ENCODE results near the gene WDR5.

The WDR5 gene

DNA sequence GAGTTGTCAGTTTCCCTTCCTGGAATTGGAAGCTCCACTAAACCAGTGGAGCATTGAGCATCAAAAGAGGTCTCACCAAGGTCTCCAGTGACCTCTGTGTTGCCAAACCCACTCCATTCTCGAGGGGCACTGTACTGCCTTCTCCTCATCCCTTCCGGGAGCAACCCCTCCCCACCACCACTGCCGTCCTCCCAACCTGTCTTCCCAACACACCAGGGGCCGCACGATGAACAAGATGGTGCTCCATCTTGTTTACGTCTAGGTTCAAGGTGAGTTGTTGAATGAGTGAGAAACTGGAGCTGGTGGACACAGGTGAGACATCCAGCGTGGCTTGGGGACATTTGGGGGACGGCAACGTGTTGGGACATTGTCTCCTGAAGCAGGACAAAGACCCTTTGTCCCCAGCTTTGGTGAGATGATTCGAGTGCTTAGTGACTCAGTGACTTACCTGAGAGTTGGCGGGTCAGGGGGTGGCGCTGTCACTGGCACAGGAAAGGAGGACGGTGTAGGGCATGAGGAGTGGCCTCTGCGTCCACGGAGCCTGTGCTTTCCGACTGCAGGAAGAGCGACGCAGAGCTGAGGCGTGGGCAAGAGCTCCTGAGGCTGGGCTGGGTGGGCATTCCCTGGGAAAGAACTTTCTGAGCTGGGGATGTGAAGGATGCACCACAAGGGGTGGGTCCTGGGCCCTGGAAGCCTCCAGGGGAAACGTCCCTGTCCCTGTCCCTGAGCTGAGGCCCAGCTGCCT is 73.3 kb downstream of the WDR5 start:
- no peak for DNase-seq (ENCODE audit: low read depth, low spot score)
- H3K4me3 ChIP-seq (ENCODE audit: low read depth, low read length) = no peak overlapping the region
- TF ChIP-seq, protein P1, sequence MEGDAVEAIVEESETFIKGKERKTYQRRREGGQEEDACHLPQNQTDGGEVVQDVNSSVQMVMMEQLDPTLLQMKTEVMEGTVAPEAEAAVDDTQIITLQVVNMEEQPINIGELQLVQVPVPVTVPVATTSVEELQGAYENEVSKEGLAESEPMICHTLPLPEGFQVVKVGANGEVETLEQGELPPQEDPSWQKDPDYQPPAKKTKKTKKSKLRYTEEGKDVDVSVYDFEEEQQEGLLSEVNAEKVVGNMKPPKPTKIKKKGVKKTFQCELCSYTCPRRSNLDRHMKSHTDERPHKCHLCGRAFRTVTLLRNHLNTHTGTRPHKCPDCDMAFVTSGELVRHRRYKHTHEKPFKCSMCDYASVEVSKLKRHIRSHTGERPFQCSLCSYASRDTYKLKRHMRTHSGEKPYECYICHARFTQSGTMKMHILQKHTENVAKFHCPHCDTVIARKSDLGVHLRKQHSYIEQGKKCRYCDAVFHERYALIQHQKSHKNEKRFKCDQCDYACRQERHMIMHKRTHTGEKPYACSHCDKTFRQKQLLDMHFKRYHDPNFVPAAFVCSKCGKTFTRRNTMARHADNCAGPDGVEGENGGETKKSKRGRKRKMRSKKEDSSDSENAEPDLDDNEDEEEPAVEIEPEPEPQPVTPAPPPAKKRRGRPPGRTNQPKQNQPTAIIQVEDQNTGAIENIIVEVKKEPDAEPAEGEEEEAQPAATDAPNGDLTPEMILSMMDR (IDR thresholded peaks at IDR 0.05; ENCODE audit: insufficient read depth, low read length, missing control alignments) = no peak
- ChIA-PET CTCF (interaction anchor here (1.1 kb wide), 1 partner anchor 10 kb away, joined by 5 read pairs; no protein-coding TSS in a partner anchor), POLR2A (no interaction called here)
